Measurements from ENCODE around the gene LDLRAD4.
"Not testable (repeated sequence)": the region's sequence is repeated elsewhere in the genome, so short reads cannot be mapped to it uniquely, and the experiment has no call there.

LDLRAD4 gene

GRCh38 chr18:13661051-13661778 is 442.7 kb downstream of the LDLRAD4 start:
- no peak for DNase-seq

- DNase-seq = no peak
Observed at GRCh38 chr18:13661779-13662256, 443.3 kb downstream of the LDLRAD4 start.

- no peak for DNase-seq
Observed at GRCh38 chr18:13672657-13673056, 454.1 kb downstream of the LDLRAD4 start.

- no peak for DNase-seq
Observed at GRCh38 chr18:13676471-13676870, 457.9 kb downstream of the LDLRAD4 start.

- not testable (repeated sequence) for DNase-seq
Observed at GRCh38 chr18:13677350-13677749, 458.8 kb downstream of the LDLRAD4 start.

- DNase-seq = no peak
Observed at GRCh38 chr18:13680612-13681011, 462.1 kb downstream of the LDLRAD4 start.

GRCh38 chr18:13681701-13682100 is 463.1 kb downstream of the LDLRAD4 start:
- no peak for DNase-seq

GRCh38 chr18:13684546-13684945 is 466.0 kb downstream of the LDLRAD4 start:
- no peak for DNase-seq

- no peak for DNase-seq
Observed at GRCh38 chr18:13688191-13689136, 469.9 kb downstream of the LDLRAD4 start.

GRCh38 chr18:13690060-13690459 is 471.5 kb downstream of the LDLRAD4 start:
- not testable (repeated sequence) for DNase-seq

GRCh38 chr18:13695337-13695736 is 476.8 kb downstream of the LDLRAD4 start:
- not testable (repeated sequence) for DNase-seq

- no peak for DNase-seq
Observed at GRCh38 chr18:13696961-13697360, 478.4 kb downstream of the LDLRAD4 start.

GRCh38 chr18:13700153-13700552 is 481.6 kb downstream of the LDLRAD4 start:
- no peak for DNase-seq
